SU-DHL-6 (cell line): Measurements from ENCODE around the gene PLA2G6.

Experiments used
- CTCF ChIP-seq: fragments of 200-600 bp; sonication (generic); IDR thresholded peaks from one replicate; pipeline ENCODE4 v1.5.1; 2017; ENCODE audit warnings: antibody characterized with exemption, mild to moderate bottlenecking, low read length, moderate library complexity; ENCODE audit not compliant: insufficient read depth, poor library complexity, severe bottlenecking
- EZH2phosphoT487 ChIP-seq: fragments of 200-600 bp; sonication (generic), shearing (Covaris generic); conservative IDR thresholded peaks from 2 replicates; pipeline ENCODE4 v1.6.1; 2018; ENCODE audit warnings: mild to moderate bottlenecking, antibody characterized with exemption, low read length, moderate library complexity, mixed read lengths

- TF ChIP-seq CTCF (no peak), EZH2phosphoT487 (no peak)
Measured at GRCh38 chr22:38106814-38107578, 74.6 kb downstream of the PLA2G6 start.
